Spinal cord (tissue), 10 donors: ENCODE data around the gene KCTD1. TPM values are rescaled to one million over a fixed set of nuclear protein-coding genes. Genes with fewer than 3 reads are reported as not detected.

ENCODE experiments used
- DNase-seq, 6 donors: peaks; one replicate each; pipeline versions ENCODE4 v3.0.0 to v3.0.0-alpha.2; 2013 to 2015; ENCODE audit warnings: low spot score in 6 of 6, low read depth in 4 of 6
- H3K27ac ChIP-seq: one replicate; pipeline ENCODE4 v1.5.1; 2013; ENCODE audit warnings: low read depth, low read length, control low read depth
- H3K27me3 ChIP-seq: one replicate; pipeline ENCODE4 v1.6.1; 2013; ENCODE audit warnings: low read length; ENCODE audit not compliant: control insufficient read depth, insufficient read depth
- H3K36me3 ChIP-seq: one replicate; pipeline ENCODE4 v1.6.1; 2013; ENCODE audit warnings: low read length; ENCODE audit not compliant: control insufficient read depth, insufficient read depth
- H3K4me1 ChIP-seq: one replicate; pipeline ENCODE4 v1.6.1; 2013; ENCODE audit warnings: low read length; ENCODE audit not compliant: control insufficient read depth, insufficient read depth
- H3K4me3 ChIP-seq: one replicate; pipeline ENCODE4 v1.5.1; 2013; ENCODE audit warnings: low read depth, low read length, control low read depth
- H3K9me3 ChIP-seq: one replicate; pipeline ENCODE4 v1.6.1; 2013; ENCODE audit warnings: low read length; ENCODE audit not compliant: control insufficient read depth, insufficient read depth
- WGBS: methylation state at CpG from one replicate; pipeline ENCODE4 v1.1.5; 2013; ENCODE audit warnings: missing lambda C conversion rate; ENCODE audit not compliant: insufficient coverage; 5-methylcytosine and 5-hydroxymethylcytosine counted together
- polyA plus RNA-seq, 2 donors: library from polyadenylated mRNA; unstranded; fragments of 120-200 nt; gene quantifications; one replicate each; pipeline ENCODE4 v1.2.1, GENCODE V29; 2013; ENCODE audit not compliant: insufficient read length in 2 of 2
- total RNA-seq, 2 donors: library from RNA; depleted of rRNA in 1 of 2; stranded (reverse); fragments of 120-200 nt in 1 of 2; fragments of >200 nt in 1 of 2; gene quantifications; one replicate each; pipeline versions ENCODE4 v1.2.3 to v1.2.4, GENCODE V29; 2013 to 2014
- donor health status: healthy.

The KCTD1 gene
- total and polyA plus RNA-seq, 4 donors = 23.0 to 46.7 (median 33.9) TPM

DNA sequence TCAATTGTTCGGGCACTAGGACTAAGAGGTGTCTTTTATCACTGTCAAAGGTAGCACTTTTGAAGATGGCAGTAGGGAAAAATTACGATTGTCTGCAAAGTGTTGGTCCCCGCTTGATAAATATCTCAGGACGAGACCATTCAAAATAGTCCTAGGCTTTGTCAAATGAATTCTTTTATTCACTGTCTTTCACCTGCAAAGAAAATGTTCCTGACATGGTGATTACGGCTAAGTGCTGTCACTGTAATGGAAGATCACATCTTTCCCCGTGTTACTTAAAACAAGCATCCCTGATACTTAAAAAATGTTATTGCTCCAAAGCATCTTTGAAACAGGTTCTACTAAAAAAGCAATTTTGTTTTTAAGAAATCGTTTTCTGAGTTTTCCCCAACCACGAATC, 71.7 kb downstream of the KCTD1 start:
- Histone ChIP-seq H3K4me3 (no peak overlapping the region), H3K4me1 (peaks cover 16% of the 10 kb centered on the region), H3K27me3 (no peaks in the 10 kb centered on the region), H3K36me3 (peaks cover 4% of the 10 kb centered on the region), H3K9me3 (no peaks in the 10 kb centered on the region), H3K27ac (no peak overlapping the region)
- no peak for DNase-seq
- WGBS = 83% methylated on average over 2 of the region's 8 CpGs

- WGBS = no CpG with 5 or more reads among the region's 1 CpG
- Histone ChIP-seq H3K27me3 (no peaks in the 10 kb centered on the region), H3K9me3 (no peaks in the 10 kb centered on the region), H3K4me3 (no peak overlapping the region), H3K4me1 (peaks cover 19% of the 10 kb centered on the region), H3K27ac (no peak overlapping the region), H3K36me3 (peaks cover 8% of the 10 kb centered on the region)
- DNase-seq = no peak
These were observed 73.8 kb downstream of the KCTD1 start for GRCh38 chr18:26474542-26474941.

DNA sequence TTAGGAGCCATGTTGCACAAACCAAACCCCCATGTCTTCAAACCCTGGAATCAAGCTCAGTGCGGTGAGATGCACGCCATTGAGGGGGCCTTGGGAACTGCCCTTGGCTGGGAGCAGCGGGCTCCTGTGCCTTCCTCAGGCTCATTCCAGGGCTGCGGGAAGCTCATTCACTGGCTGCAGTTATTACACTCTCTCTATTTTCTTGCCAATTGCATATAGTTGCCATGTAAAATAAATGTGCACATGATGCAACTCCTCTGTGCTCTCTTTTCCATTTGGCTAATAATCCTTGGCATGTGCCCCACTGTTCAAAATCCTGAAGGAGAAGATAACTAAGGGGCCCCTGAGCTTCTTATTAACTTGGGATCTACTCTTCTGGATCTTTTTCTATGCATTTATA, 74.7 kb downstream of the KCTD1 start:
- no peak overlapping the region for H3K4me3 ChIP-seq
- whole genome bisulfite sequencing = 82% methylated on average over 3 of the region's 4 CpGs
- peaks cover 10% of the 10 kb centered on the region for H3K36me3 ChIP-seq
- no peak overlapping the region for H3K27ac ChIP-seq
- H3K9me3 ChIP-seq = no peaks in the 10 kb centered on the region
- peaks cover 12% of the 10 kb centered on the region for H3K4me1 ChIP-seq
- DNase-seq = peak in 2 of 6 donors; percentile 49
- H3K27me3 ChIP-seq = no peaks in the 10 kb centered on the region

- Histone ChIP-seq H3K4me1 (peaks cover 12% of the 10 kb centered on the region), H3K27me3 (no peaks in the 10 kb centered on the region), H3K9me3 (no peaks in the 10 kb centered on the region), H3K36me3 (peaks cover 13% of the 10 kb centered on the region), H3K27ac (no peak overlapping the region), H3K4me3 (no peak overlapping the region)
- DNase-seq = no peak
- WGBS = 88% methylated on average over 7 of the region's 9 CpGs
These were observed 76.5 kb downstream of the KCTD1 start for GRCh38 chr18:26471826-26472225.

GRCh38 chr18:26471027-26471426, 77.3 kb downstream of the KCTD1 start:
- 80% methylated on average over 7 of the region's 9 CpGs for WGBS
- Histone ChIP-seq H3K9me3 (no peaks in the 10 kb centered on the region), H3K27me3 (no peaks in the 10 kb centered on the region), H3K4me1 (peaks cover 12% of the 10 kb centered on the region), H3K36me3 (peaks cover 13% of the 10 kb centered on the region), H3K4me3 (no peak overlapping the region), H3K27ac (no peak overlapping the region)
- DNase-seq = no peak

DNA sequence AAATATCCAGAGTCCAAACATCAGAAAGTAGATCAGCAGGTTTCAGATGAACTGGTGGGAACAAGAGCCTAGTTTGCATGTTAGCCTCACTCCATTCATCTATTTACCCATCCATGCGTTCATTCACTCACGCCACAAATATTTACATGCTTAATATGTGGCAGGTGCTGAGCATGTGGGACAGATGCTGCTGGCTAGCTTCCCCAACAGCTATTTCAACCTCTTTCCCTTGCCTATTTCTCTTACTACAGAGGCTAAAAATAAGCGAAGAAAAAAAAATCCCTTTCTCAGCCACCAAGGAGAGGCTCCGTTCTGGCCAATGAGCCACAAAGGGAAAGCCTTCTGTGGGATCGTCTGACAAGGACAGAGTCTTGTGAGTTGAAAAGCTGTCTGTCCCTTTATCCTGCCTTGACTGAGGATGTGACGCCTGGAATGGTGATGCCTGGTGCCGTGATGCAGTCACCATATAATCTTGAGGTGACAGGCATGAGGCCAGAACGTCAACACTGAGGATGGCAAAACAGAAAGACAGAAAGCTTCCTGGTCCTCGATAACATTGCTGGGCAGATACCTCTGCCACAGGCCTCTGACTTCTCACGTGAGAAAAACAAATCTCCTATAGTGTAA, 78.2 kb downstream of the KCTD1 start:
- no peak overlapping the region for H3K27ac ChIP-seq
- WGBS = 41% methylated on average over 6 of the region's 10 CpGs
- H3K27me3 ChIP-seq = no peaks in the 10 kb centered on the region
- peaks cover 12% of the 10 kb centered on the region for H3K4me1 ChIP-seq
- H3K4me3 ChIP-seq = no peak overlapping the region
- peak in 2 of 6 donors; percentile 29 to 40 for DNase-seq
- H3K9me3 ChIP-seq = no peaks in the 10 kb centered on the region
- peaks cover 22% of the 10 kb centered on the region for H3K36me3 ChIP-seq

DNA sequence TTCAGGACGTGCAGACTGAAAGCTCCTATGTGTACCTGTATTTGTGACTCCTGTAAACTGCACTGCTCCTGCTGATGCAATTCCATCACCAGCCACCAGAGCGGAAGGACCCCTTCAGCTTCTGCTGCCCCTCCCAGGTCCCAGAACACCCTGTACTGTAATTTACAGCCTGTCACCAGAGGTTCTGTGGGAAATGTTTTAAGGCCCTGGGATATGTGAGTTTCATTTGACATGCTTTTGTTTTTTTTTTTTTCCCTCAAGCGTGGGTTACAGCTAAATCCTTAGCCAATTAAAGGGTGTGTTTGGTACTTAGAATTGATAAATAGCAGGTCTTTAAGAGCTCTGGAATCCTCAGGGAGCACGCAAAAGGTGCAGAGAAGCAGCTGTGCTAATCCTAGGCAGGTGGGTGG, 79.4 kb downstream of the KCTD1 start:
- no peak overlapping the region for H3K27ac ChIP-seq
- H3K36me3 ChIP-seq = peaks cover 23% of the 10 kb centered on the region
- no peak overlapping the region for H3K4me3 ChIP-seq
- no peaks in the 10 kb centered on the region for H3K9me3 ChIP-seq
- WGBS = 83% methylated on average over 1 of the region's 4 CpGs
- no peaks in the 10 kb centered on the region for H3K27me3 ChIP-seq
- peak in 2 of 6 donors; percentile 16 to 34 for DNase-seq
- peaks cover 12% of the 10 kb centered on the region for H3K4me1 ChIP-seq

GRCh38 chr18:26466026-26466425, 82.3 kb downstream of the KCTD1 start:
- H3K4me1 ChIP-seq = peaks cover 9% of the 10 kb centered on the region
- no peaks in the 10 kb centered on the region for H3K27me3 ChIP-seq
- H3K4me3 ChIP-seq = no peak overlapping the region
- H3K9me3 ChIP-seq = no peaks in the 10 kb centered on the region
- H3K27ac ChIP-seq = no peak overlapping the region
- DNase-seq = no peak
- 95% methylated on average over 6 of the region's 10 CpGs for WGBS
- H3K36me3 ChIP-seq = peaks cover 18% of the 10 kb centered on the region

GRCh38 chr18:26465431-26465830, 82.9 kb downstream of the KCTD1 start:
- Histone ChIP-seq H3K4me1 (peaks cover 5% of the 10 kb centered on the region), H3K27ac (no peak overlapping the region), H3K9me3 (no peaks in the 10 kb centered on the region), H3K27me3 (no peaks in the 10 kb centered on the region), H3K4me3 (no peak overlapping the region), H3K36me3 (peaks cover 14% of the 10 kb centered on the region)
- 98% methylated on average over 11 of the region's 12 CpGs for WGBS
- DNase-seq = no peak
